Ovary (tissue), 3 donors: ENCODE data around the gene GANAB.

Experiments
- CTCF ChIP-seq, 3 donors: fragments of 450-650 bp in 2 of 3; fragments of 200-600 bp in 1 of 3; IDR thresholded peaks; one replicate each; pipeline versions ENCODE4 v1.5.1 to v1.8.0; 2016 to 2022; ENCODE audit warnings: antibody characterized with exemption in 3 of 3, mild to moderate bottlenecking in 1 of 3
- POLR2A ChIP-seq: fragments of 450-650 bp; IDR thresholded peaks from one replicate; pipeline ENCODE4 v1.6.1; 2017; ENCODE audit warnings: antibody characterized with exemption, mild to moderate bottlenecking, moderate library complexity
- donor health status: DM: no; HTN: no; CAD: no.

DNA sequence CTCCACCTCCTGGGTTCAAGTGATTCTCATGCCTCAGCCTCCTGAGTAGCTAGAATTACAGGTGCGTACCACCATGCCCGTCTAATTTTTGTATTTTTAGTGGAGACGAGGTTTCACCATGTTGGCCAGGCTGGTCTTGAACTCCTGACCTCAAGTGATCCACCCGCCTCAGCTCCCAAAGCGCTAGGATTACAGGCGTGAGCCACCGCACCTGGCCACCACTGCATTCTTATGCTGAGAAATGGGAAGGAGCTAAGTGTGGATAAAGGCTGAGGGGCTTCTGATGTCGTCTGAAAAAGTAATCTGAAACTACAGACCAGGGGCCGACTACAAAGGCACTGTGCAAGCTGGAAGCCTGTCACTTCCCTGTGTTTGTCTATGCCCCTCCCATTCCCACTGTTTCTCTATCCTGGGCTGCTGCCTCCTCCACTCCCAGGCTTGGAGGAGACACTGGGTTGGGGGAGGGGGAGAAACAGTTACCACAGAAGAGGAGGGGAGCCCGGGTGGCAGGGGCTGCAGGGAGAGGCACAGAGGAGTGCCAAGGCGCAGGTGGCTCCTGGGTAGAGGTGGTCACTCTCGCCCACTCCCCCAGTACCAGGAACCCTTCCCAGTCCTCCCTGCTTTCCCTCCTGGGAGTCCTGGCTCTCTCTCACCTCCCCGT lies 41.8 kb downstream of the GANAB start:
- TF ChIP-seq CTCF (IDR thresholded peaks at IDR 0.05) (no peak), POLR2A (no peak)
